Tibial nerve (tissue), 3 donors: ENCODE measurements around the gene LIMD2.

Experiments used
- EP300 ChIP-seq, 2 donors: sonication (generic); formaldehyde crosslinking; IDR thresholded peaks; one replicate each; pipeline ENCODE4 v1.6.1; 2017; ENCODE audit warnings: antibody characterized with exemption in 2 of 2, mild to moderate bottlenecking in 1 of 2
- POLR2A ChIP-seq, 2 donors: fragments of 450-650 bp; IDR thresholded peaks; one replicate each; pipeline ENCODE4 v1.6.1; 2017; ENCODE audit warnings: antibody characterized with exemption in 2 of 2, mild to moderate bottlenecking in 2 of 2, moderate library complexity in 2 of 2

- TF ChIP-seq EP300 (IDR thresholded peaks at IDR 0.05) (no peak), POLR2A (IDR thresholded peaks at IDR 0.05) (no peak)
Measured at GRCh38 chr17:63705657-63706056, 5.7 kb upstream of the LIMD2 start.
